ENCODE results near the gene ZRANB3.

- TF ChIP-seq SP1 (IDR thresholded peaks at IDR 0.05; ENCODE audit: low read depth) (no peak), CTCF (IDR thresholded peaks at IDR 0.05 in 2 of 3, conservative IDR thresholded peaks at IDR 0.05 in 1 of 3; ENCODE audit: borderline replicate concordance in 1 of 3, insufficient read depth in 1 of 3, low read depth in 2 of 3, low read length in 2 of 3) (no peak)
Measured at GRCh38 chr2:135555311-135555710, 24.3 kb upstream of the ZRANB3 start.

Data from HCT116 (cell line).